H1 (cell line): ENCODE results near the gene PFN4. TPM values are rescaled to one million over a fixed set of nuclear protein-coding genes. Genes with fewer than 3 reads are reported as not detected.

Experiments
- CTCF ChIA-PET: fragments of 300-600 bp; sonication (Branson Sonifier 250); formaldehyde crosslinking; loops from one replicate; lab custom pipeline; 2021; ENCODE audit not compliant: partially characterized antibody; lab: Charles Lee
- POLR2A ChIA-PET: fragments of 300-600 bp; sonication (Branson Sonifier 250); formaldehyde crosslinking; loops from one replicate; lab custom pipeline; 2021; ENCODE audit warnings: inconsistent platforms; ENCODE audit not compliant: partially characterized antibody; lab: Charles Lee
- DNase-seq, 2 experiments: peaks; one replicate each; pipeline versions ENCODE4 v3.0.0 to v3.0.0-alpha.2; 2010 to 2022; ENCODE audit warnings: low spot score in 2 of 2, low read depth in 1 of 2, mixed read lengths in 1 of 2
- FAIRE-seq: peaks from 2 replicates; lab custom pipeline; 2011; peaks lifted over from hg19 to GRCh38; lab: Jason Lieb, UNC
- H2AFZ ChIP-seq: 2 replicates; pipeline ENCODE4 v1.8.1; 2012; ENCODE audit warnings: low read length, inconsistent platforms
- H2AK5ac ChIP-seq: 2 replicates; pipeline ENCODE4 v1.6.1; 2013; ENCODE audit warnings: low read depth, low read length
- H2BK120ac ChIP-seq: replicated peaks from 2 replicates; pipeline ENCODE3; 2013; ENCODE audit warnings: low read depth, low read length, inconsistent platforms
- H2BK12ac ChIP-seq: 2 replicates; pipeline ENCODE4 v1.6.1; 2013; ENCODE audit warnings: low read depth, low read length
- H2BK15ac ChIP-seq: 2 replicates; pipeline ENCODE4 v1.6.1; 2013; ENCODE audit warnings: low read length
- H2BK20ac ChIP-seq: 2 replicates; pipeline ENCODE4 v1.6.1; 2013; ENCODE audit warnings: low read length
- H2BK5ac ChIP-seq: 2 replicates; pipeline ENCODE4 v1.6.1; 2013; ENCODE audit warnings: low read depth, low read length
- H3K14ac ChIP-seq: 2 replicates; pipeline ENCODE4 v1.6.1; 2013; ENCODE audit warnings: inconsistent platforms; ENCODE audit not compliant: insufficient read length
- H3K18ac ChIP-seq: 2 replicates; pipeline ENCODE4 v1.6.1; 2013; ENCODE audit warnings: low read length; ENCODE audit errors: extremely low read depth
- H3K23ac ChIP-seq: 2 replicates; pipeline ENCODE4 v1.6.1; 2013; ENCODE audit warnings: inconsistent platforms; ENCODE audit not compliant: insufficient read length
- H3K23me2 ChIP-seq: 2 replicates; pipeline ENCODE4 v1.6.1; 2013; ENCODE audit warnings: low read depth, low read length
- H3K27ac ChIP-seq: 2 replicates; pipeline ENCODE4 v1.6.1; 2011; ENCODE audit warnings: low read depth, low read length, inconsistent platforms
- H3K27me3 ChIP-seq, 4 experiments: replicated peaks in 1 of 4; 1 replicate in 1 of 4; 2 replicates in 3 of 4; pipeline versions ENCODE4 v1.6.1 to v1.8.1; 2011 to 2013; ENCODE audit warnings: low read length in 3 of 4, mild to moderate bottlenecking in 3 of 4, inconsistent platforms in 2 of 4, mixed read lengths in 2 of 4, moderate library complexity in 1 of 4; ENCODE audit not compliant: control insufficient read depth in 3 of 4, insufficient read depth in 3 of 4; ENCODE audit errors: extremely low read depth in 1 of 4
- H3K36me3 ChIP-seq, 4 experiments: 2 replicates each; pipeline versions ENCODE4 v1.6.1 to v1.8.1; 2011 to 2013; ENCODE audit warnings: mild to moderate bottlenecking in 4 of 4, low read length in 3 of 4, moderate library complexity in 2 of 4, control low read depth in 1 of 4, inconsistent platforms in 1 of 4; ENCODE audit not compliant: insufficient read depth in 4 of 4, control insufficient read depth in 2 of 4
- H3K4ac ChIP-seq: replicated peaks from 2 replicates; pipeline ENCODE3; 2013; ENCODE audit warnings: low read length, low read depth, mixed read lengths, inconsistent platforms; ENCODE audit not compliant: insufficient read length
- H3K4me1 ChIP-seq, 4 experiments: replicated peaks in 1 of 4; 1 replicate in 1 of 4; 2 replicates in 3 of 4; pipeline versions ENCODE4 v1.6.1 to v1.8.1; 2011 to 2013; ENCODE audit warnings: low read length in 3 of 4, inconsistent platforms in 2 of 4, mixed read lengths in 1 of 4; ENCODE audit not compliant: insufficient read depth in 4 of 4, control insufficient read depth in 3 of 4
- H3K4me2 ChIP-seq, 2 experiments: 2 replicates each; pipeline versions ENCODE4 v1.6.1 to v1.8.1; 2011 to 2013; ENCODE audit warnings: low read depth in 2 of 2, low read length in 2 of 2, control low read depth in 1 of 2, inconsistent platforms in 1 of 2, mild to moderate bottlenecking in 1 of 2; ENCODE audit not compliant: insufficient read depth in 1 of 2
- H3K4me3 ChIP-seq, 4 experiments: fragments of 200-600, 300-600 bp in 1 of 4; sonication (generic), shearing (Covaris generic), sonication (Bioruptor Twin) in 1 of 4; 2 replicates each; pipeline versions ENCODE4 v1.5.1 to v1.8.1; 2011 to 2016; ENCODE audit warnings: low read length in 4 of 4, low read depth in 3 of 4, control low read depth in 2 of 4, inconsistent platforms in 2 of 4, mild to moderate bottlenecking in 2 of 4, mixed read lengths in 1 of 4, moderate library complexity in 1 of 4; ENCODE audit not compliant: insufficient read depth in 2 of 4; ENCODE audit errors: extremely low read depth in 1 of 4
- H3K56ac ChIP-seq: replicated peaks from 2 replicates; pipeline ENCODE3; 2013; ENCODE audit warnings: low read depth, mild to moderate bottlenecking, mixed read lengths, low read length, inconsistent platforms; ENCODE audit not compliant: insufficient read length
- H3K79me1 ChIP-seq: 2 replicates; pipeline ENCODE4 v1.6.1; 2013; ENCODE audit warnings: low read depth, low read length, control low read depth
- H3K79me2 ChIP-seq, 2 experiments: 2 replicates each; pipeline versions ENCODE4 v1.6.1 to v1.8.1; 2012 to 2013; ENCODE audit warnings: low read length in 2 of 2, mild to moderate bottlenecking in 2 of 2, inconsistent platforms in 1 of 2; ENCODE audit not compliant: insufficient read depth in 2 of 2, control insufficient read depth in 1 of 2
- H3K9ac ChIP-seq, 4 experiments: replicated peaks in 1 of 4; 1 replicate in 1 of 4; 2 replicates in 3 of 4; pipeline versions ENCODE4 v1.6.1 to v1.8.1; 2011 to 2013; ENCODE audit warnings: low read depth in 3 of 4, low read length in 3 of 4, control low read depth in 2 of 4, mild to moderate bottlenecking in 2 of 4, moderate library complexity in 2 of 4, inconsistent platforms in 1 of 4; ENCODE audit errors: extremely low read depth in 1 of 4
- H3K9me3 ChIP-seq, 2 experiments: 2 replicates each; pipeline versions ENCODE4 v1.6.1 to v1.8.1; 2012 to 2013; ENCODE audit warnings: mild to moderate bottlenecking in 2 of 2, moderate library complexity in 2 of 2, control low read depth in 1 of 2, inconsistent platforms in 1 of 2, low read depth in 1 of 2, low read length in 1 of 2, mixed read lengths in 1 of 2; ENCODE audit not compliant: insufficient read depth in 2 of 2
- H4K20me1 ChIP-seq, 2 experiments: replicated peaks in 1 of 2; 2 replicates each; pipeline versions ENCODE3 to v1.8.1; 2011 to 2013; ENCODE audit warnings: inconsistent platforms in 2 of 2, low read length in 2 of 2, mild to moderate bottlenecking in 1 of 2; ENCODE audit not compliant: insufficient read depth in 2 of 2, control insufficient read depth in 1 of 2
- H4K5ac ChIP-seq: 2 replicates; pipeline ENCODE4 v1.6.1; 2013; ENCODE audit warnings: low read length, low read depth, mixed read lengths, inconsistent platforms; ENCODE audit not compliant: insufficient read length
- H4K8ac ChIP-seq: 2 replicates; pipeline ENCODE4 v1.8.0; 2013; ENCODE audit warnings: mild to moderate bottlenecking, moderate library complexity, low read length, inconsistent platforms; ENCODE audit not compliant: insufficient read depth; ENCODE audit errors: extremely low read depth
- H4K91ac ChIP-seq: replicated peaks from 2 replicates; pipeline ENCODE3; 2013; ENCODE audit warnings: low read length, mixed read lengths, inconsistent platforms; ENCODE audit not compliant: insufficient read length
- BACH1 ChIP-seq: IDR thresholded peaks from 2 replicates; pipeline ENCODE4 v1.6.1; 2012; ENCODE audit warnings: low read length, improper control_type of control experiment
- EP300 ChIP-seq, 2 experiments: IDR thresholded peaks; 1 replicate in 1 of 2; 2 replicates in 1 of 2; pipeline ENCODE4 v1.6.1; 2011 to 2012; ENCODE audit warnings: low read depth in 2 of 2, low read length in 2 of 2, mild to moderate bottlenecking in 2 of 2, borderline replicate concordance in 1 of 2, inconsistent platforms in 1 of 2, moderate library complexity in 1 of 2
- GTF2F1 ChIP-seq: IDR thresholded peaks from 2 replicates; pipeline ENCODE4 v1.6.1; 2012; ENCODE audit warnings: low read depth, low read length, improper control_type of control experiment, borderline replicate concordance
- JUN ChIP-seq: IDR thresholded peaks from 2 replicates; pipeline ENCODE4 v1.6.1; 2011; ENCODE audit warnings: low read depth, mild to moderate bottlenecking, improper control_type of control experiment, low read length
- KDM4A ChIP-seq: IDR thresholded peaks from one replicate; pipeline ENCODE4 v1.7.1; 2012; ENCODE audit warnings: low read depth, mild to moderate bottlenecking, moderate library complexity, low read length, inconsistent platforms; ENCODE audit not compliant: severe bottlenecking
- MAFK ChIP-seq: IDR thresholded peaks from 2 replicates; pipeline ENCODE4 v1.6.1; 2012; ENCODE audit warnings: low read depth, mild to moderate bottlenecking, improper control_type of control experiment, low read length
- POLR2A ChIP-seq, 2 experiments: IDR thresholded peaks; 1 replicate in 1 of 2; 2 replicates in 1 of 2; pipeline ENCODE4 v1.6.1; 2011; ENCODE audit warnings: low read depth in 2 of 2, low read length in 2 of 2, mild to moderate bottlenecking in 2 of 2; ENCODE audit errors: control extremely low read depth in 1 of 2
- TBP ChIP-seq: IDR thresholded peaks from 2 replicates; pipeline ENCODE4 v1.6.1; 2011; ENCODE audit warnings: low read depth, low read length, improper control_type of control experiment
- WGBS, 2 experiments: shearing (Covaris generic) in 1 of 2; methylation state at CpG; one replicate each; pipeline versions ENCODE4 v1.1.6 to v1.1.7; 2013 to 2015; ENCODE audit warnings: low lambda C conversion rate in 2 of 2, mixed read lengths in 2 of 2, inconsistent platforms in 1 of 2, low coverage in 1 of 2, missing lambda C conversion rate in 1 of 2; ENCODE audit not compliant: insufficient replicate concordance in 2 of 2, insufficient coverage in 1 of 2, insufficient read length in 1 of 2; ENCODE audit errors: extremely low coverage in 1 of 2, missing lambda C conversion rate in 1 of 2; 5-methylcytosine and 5-hydroxymethylcytosine counted together
- polyA plus RNA-seq, 7 experiments: library from polyadenylated mRNA; depleted of rRNA in 3 of 7; stranded (reverse) in 5 of 7; unstranded in 2 of 7; fragments of >200 nt in 5 of 7; fragments of 200-250 nt in 2 of 7; gene quantifications; 1 replicate in 5 of 7; 2 replicates in 1 of 7; 4 replicates in 1 of 7; pipeline versions ENCODE4 v1.2.1 to v1.2.3, GENCODE V29; 2011 to 2013; ENCODE audit warnings: missing spikeins in 2 of 7, mixed read lengths in 2 of 7
- total RNA-seq: library from RNA; stranded (reverse); fragmentation: NEBNext Ultra II Directional; extraction: Animal tissue kit (Norgen Biotek cat#: 25700); gene quantifications from 2 replicates; pipeline ENCODE4 v1.2.1, GENCODE V29; 2021
- TF ChIP-seq, protein P1 (sequence below), 3 experiments: IDR thresholded peaks; 1 replicate in 2 of 3; 2 replicates in 1 of 3; pipeline versions ENCODE4 v1.5.1 to v1.6.1; 2011; ENCODE audit warnings: low read length in 3 of 3, mild to moderate bottlenecking in 3 of 3, inconsistent platforms in 2 of 3, low read depth in 1 of 3, moderate library complexity in 1 of 3; ENCODE audit not compliant: insufficient read depth in 1 of 3; ENCODE audit errors: control extremely low read depth in 1 of 3

PFN4 gene
- total and polyA plus RNA-seq, 2 of the 8 experiments (the other 6 are each of a cell fraction or from before 2014, with no cell fraction given) = not detected

DNA sequence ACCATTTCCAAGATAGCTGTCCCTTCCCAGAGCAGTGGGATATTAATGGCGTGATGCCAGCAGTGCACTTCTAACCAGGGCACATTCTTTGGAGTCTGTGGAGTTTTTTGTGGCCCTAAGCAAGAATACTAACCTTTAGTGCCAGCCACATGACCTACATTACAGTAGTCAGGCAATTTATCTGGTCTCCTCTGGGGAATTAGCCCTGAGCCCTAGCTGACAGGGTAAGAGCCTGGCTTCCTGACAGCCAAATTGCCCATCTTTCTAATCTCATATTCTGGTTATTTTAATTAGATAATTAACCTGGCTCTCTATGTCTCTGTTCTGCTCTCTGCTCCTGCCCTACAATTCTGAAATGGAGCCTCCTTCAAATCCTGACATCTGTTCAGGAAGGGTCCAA lies 5.2 kb downstream of the PFN4 start:
- no peaks in the 10 kb centered on the region; the same call in 1 of the 2 replicates for H3K23me2 ChIP-seq
- CTCF ChIA-PET = interaction anchor here (0.5 kb wide), 1 partner anchor 278 kb away, joined by 4 read pairs; no protein-coding TSS in a partner anchor

More for the DNA sequence above, 5.2 kb downstream of the PFN4 start:
- no peak overlapping the region for H3K23ac ChIP-seq
- POLR2A ChIA-PET = no interaction called here
- no peak overlapping the region for H3K9ac ChIP-seq
- no peak overlapping the region for H3K18ac ChIP-seq
- FAIRE-seq (no peak), DNase-seq (no peak)
- H3K27ac ChIP-seq = no peak overlapping the region
- H3K4me2 ChIP-seq = no peak overlapping the region
- H3K79me2 ChIP-seq = no peaks in the 10 kb centered on the region
- no peak overlapping the region for H3K14ac ChIP-seq
- no peak overlapping the region for H2AFZ ChIP-seq
- H2BK15ac ChIP-seq = no peak overlapping the region
- H3K9me3 ChIP-seq = peaks cover 2 to 10% of the 10 kb centered on the region in 2 experiments; a peak in 3 of 4 replicates
- peaks cover 3 to 6% (median 5%) of the 10 kb centered on the region in 4 experiments; a peak in 6 of 7 replicates for H3K4me1 ChIP-seq
- H3K79me1 ChIP-seq = no peaks in the 10 kb centered on the region
- peaks cover 0 to 4% (median 0%) of the 10 kb centered on the region in 4 experiments; a peak in 1 of 8 replicates for H3K36me3 ChIP-seq
- no peak overlapping the region for H2BK120ac ChIP-seq
- H2AK5ac ChIP-seq = no peak overlapping the region
- no peak for TF ChIP-seq GTF2F1
- TF ChIP-seq POLR2A (IDR thresholded peaks at IDR 0.05; ENCODE audit: control extremely low read depth in 1 of 2, low read depth in 2 of 2, low read length in 2 of 2) = no peak
- TF ChIP-seq MAFK = no peak
- TF ChIP-seq JUN = no peak
- TF ChIP-seq KDM4A = no peak
- TF ChIP-seq, protein P1, sequence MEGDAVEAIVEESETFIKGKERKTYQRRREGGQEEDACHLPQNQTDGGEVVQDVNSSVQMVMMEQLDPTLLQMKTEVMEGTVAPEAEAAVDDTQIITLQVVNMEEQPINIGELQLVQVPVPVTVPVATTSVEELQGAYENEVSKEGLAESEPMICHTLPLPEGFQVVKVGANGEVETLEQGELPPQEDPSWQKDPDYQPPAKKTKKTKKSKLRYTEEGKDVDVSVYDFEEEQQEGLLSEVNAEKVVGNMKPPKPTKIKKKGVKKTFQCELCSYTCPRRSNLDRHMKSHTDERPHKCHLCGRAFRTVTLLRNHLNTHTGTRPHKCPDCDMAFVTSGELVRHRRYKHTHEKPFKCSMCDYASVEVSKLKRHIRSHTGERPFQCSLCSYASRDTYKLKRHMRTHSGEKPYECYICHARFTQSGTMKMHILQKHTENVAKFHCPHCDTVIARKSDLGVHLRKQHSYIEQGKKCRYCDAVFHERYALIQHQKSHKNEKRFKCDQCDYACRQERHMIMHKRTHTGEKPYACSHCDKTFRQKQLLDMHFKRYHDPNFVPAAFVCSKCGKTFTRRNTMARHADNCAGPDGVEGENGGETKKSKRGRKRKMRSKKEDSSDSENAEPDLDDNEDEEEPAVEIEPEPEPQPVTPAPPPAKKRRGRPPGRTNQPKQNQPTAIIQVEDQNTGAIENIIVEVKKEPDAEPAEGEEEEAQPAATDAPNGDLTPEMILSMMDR (IDR thresholded peaks at IDR 0.05; ENCODE audit: control extremely low read depth in 1 of 3, insufficient read depth in 1 of 3, low read depth in 1 of 3, low read length in 3 of 3) = no peak
- TF ChIP-seq BACH1 = no peak
- no peak for TF ChIP-seq EP300 (IDR thresholded peaks at IDR 0.05; ENCODE audit: borderline replicate concordance in 1 of 2, low read depth in 2 of 2, low read length in 2 of 2)
- no peak for TF ChIP-seq TBP
- H4K20me1 ChIP-seq = no peaks in the 10 kb centered on the region
- no peak overlapping the region for H4K8ac ChIP-seq
- H4K5ac ChIP-seq = no peak overlapping the region
- H3K4ac ChIP-seq = no peak overlapping the region
- H2BK5ac ChIP-seq = no peak overlapping the region
- no peak overlapping the region for H4K91ac ChIP-seq
- no peak overlapping the region for H3K56ac ChIP-seq
- H3K27me3 ChIP-seq = peaks cover 0 to 3% (median 1%) of the 10 kb centered on the region in 4 experiments; a peak in 2 of 7 replicates
- WGBS, 2 experiments = 91% methylated on average over 1 of the region's 1 CpG; no CpG with 5 or more reads in 1 of the 2 experiments
- no peak overlapping the region for H2BK20ac ChIP-seq
- H2BK12ac ChIP-seq = no peak overlapping the region
- H3K4me3 ChIP-seq = no peak overlapping the region
